Esophagus muscularis mucosa (tissue), 4 donors: ENCODE measurements around the gene MISP. TPM values are rescaled to one million over a fixed set of nuclear protein-coding genes. Genes with fewer than 3 reads are reported as not detected.

Experiments used
- DNase-seq: peaks from one replicate; pipeline ENCODE4 v3.0.0-alpha.2; 2017; ENCODE audit errors: extremely low spot score
- H3K27ac ChIP-seq, 4 donors: fragments of 200-600 bp; sonication (generic); replicated peaks in 1 of 4; 1 replicate in 3 of 4; 2 replicates in 1 of 4; pipeline ENCODE4 v1.5.1; 2016 to 2019; ENCODE audit warnings: mild to moderate bottlenecking in 1 of 4
- H3K27me3 ChIP-seq, 4 donors: fragments of 200-600 bp; sonication (generic); one replicate each; pipeline versions ENCODE4 v1.5.1 to v1.6.0; 2016 to 2019
- H3K36me3 ChIP-seq, 4 donors: fragments of 200-600 bp; sonication (generic); one replicate each; pipeline ENCODE4 v1.5.1; 2016 to 2019
- H3K4me1 ChIP-seq, 4 donors: fragments of 200-600 bp; sonication (generic); one replicate each; pipeline ENCODE4 v1.5.1; 2016 to 2019
- H3K4me3 ChIP-seq, 4 donors: fragments of 200-600 bp; sonication (generic); 1 replicate in 2 of 4; 2 replicates in 2 of 4; pipeline ENCODE4 v1.5.1; 2016 to 2019; ENCODE audit warnings: mild to moderate bottlenecking in 4 of 4, moderate library complexity in 1 of 4
- H3K9me3 ChIP-seq, 4 donors: fragments of 200-600 bp; sonication (generic); 1 replicate in 3 of 4; 2 replicates in 1 of 4; pipeline ENCODE4 v1.5.1; 2016 to 2019
- EP300 ChIP-seq: sonication (generic); formaldehyde crosslinking; IDR thresholded peaks from one replicate; pipeline ENCODE4 v1.6.1; 2017; ENCODE audit warnings: antibody characterized with exemption
- POLR2A ChIP-seq: fragments of 450-650 bp; IDR thresholded peaks from one replicate; pipeline ENCODE4 v1.6.1; 2017; ENCODE audit warnings: antibody characterized with exemption, moderate library complexity, mild to moderate bottlenecking, low read depth
- POLR2AphosphoS5 ChIP-seq, 2 donors: sonication (generic); formaldehyde crosslinking; IDR thresholded peaks; one replicate each; pipeline ENCODE4 v1.6.1; 2017; ENCODE audit warnings: antibody characterized with exemption in 2 of 2
- WGBS: methylation state at CpG from one replicate; pipeline ENCODE4 v1.1.5; 2018; 5-methylcytosine and 5-hydroxymethylcytosine counted together
- intact Hi-C: fragments of 100-400 bp; cut with DNase I; formaldehyde crosslinking; loops from one replicate; pipeline ENCODE4 v1.15.1; 2023
- small RNA-seq, 3 donors: library from RNA; depleted of rRNA; stranded (forward); fragments of <200 nt; gene quantifications; one replicate each; pipeline ENCODE3, GENCODE V24; 2016
- total RNA-seq, 4 donors: library from RNA; depleted of rRNA; stranded (reverse); fragments of >200 nt; gene quantifications; one replicate each; pipeline versions ENCODE4 v1.1.0 to v1.2.1, GENCODE V29; 2016
- TF ChIP-seq, protein P1 (sequence below), 3 experiments: fragments of 200-600 bp in 2 of 3; fragments of 450-650 bp in 1 of 3; sonication (generic) in 2 of 3; IDR thresholded peaks; one replicate each; pipeline ENCODE4 v1.5.1; 2017 to 2019; ENCODE audit warnings: antibody characterized with exemption in 3 of 3, mild to moderate bottlenecking in 2 of 3, moderate library complexity in 1 of 3

MISP gene
- total RNA-seq, 4 donors from 2014 or later, result 2.0 TPM; not detected in 3

GRCh38 chr19:813219-814151 is 62.6 kb downstream of the MISP start:
- no peak for DNase-seq
- Histone ChIP-seq H3K27ac (no peak overlapping the region), H3K9me3 (no peaks in the 10 kb centered on the region), H3K4me3 (no peak overlapping the region), H3K4me1 (no peaks in the 10 kb centered on the region), H3K27me3 (no peaks in the 10 kb centered on the region), H3K36me3 (peaks cover 45 to 58% (median 51%) of the 10 kb centered on the region in 4 donors)
- intact Hi-C loops, result no loop called here
- TF ChIP-seq POLR2AphosphoS5 (IDR thresholded peaks at IDR 0.05) (no peak), EP300 (no peak), POLR2A (no peak)
- TF ChIP-seq, protein P1, sequence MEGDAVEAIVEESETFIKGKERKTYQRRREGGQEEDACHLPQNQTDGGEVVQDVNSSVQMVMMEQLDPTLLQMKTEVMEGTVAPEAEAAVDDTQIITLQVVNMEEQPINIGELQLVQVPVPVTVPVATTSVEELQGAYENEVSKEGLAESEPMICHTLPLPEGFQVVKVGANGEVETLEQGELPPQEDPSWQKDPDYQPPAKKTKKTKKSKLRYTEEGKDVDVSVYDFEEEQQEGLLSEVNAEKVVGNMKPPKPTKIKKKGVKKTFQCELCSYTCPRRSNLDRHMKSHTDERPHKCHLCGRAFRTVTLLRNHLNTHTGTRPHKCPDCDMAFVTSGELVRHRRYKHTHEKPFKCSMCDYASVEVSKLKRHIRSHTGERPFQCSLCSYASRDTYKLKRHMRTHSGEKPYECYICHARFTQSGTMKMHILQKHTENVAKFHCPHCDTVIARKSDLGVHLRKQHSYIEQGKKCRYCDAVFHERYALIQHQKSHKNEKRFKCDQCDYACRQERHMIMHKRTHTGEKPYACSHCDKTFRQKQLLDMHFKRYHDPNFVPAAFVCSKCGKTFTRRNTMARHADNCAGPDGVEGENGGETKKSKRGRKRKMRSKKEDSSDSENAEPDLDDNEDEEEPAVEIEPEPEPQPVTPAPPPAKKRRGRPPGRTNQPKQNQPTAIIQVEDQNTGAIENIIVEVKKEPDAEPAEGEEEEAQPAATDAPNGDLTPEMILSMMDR (IDR thresholded peaks at IDR 0.05), result no peak
- 94% methylated on average over 36 of the region's 87 CpGs for WGBS

Small RNA genes lying within 50 kb of the gene (small RNA-seq; reads per million reads assigned to genes)
- gene MIR3187, result 0 reads per million in 3 donors

Other genes with a start within 250 kb of the MISP start
- 10 to 100 TPM; 61.7 to 86.6 (median 64.4) TPM for gene TPGS1, start 243.6 kb upstream of the MISP start, total RNA-seq
- 100 to 1,000 TPM in 1 of 4 donors, 10 to 100 TPM in 3; 62.5 to 100 (median 76.2) TPM for gene CDC34, start 219.4 kb upstream of the MISP start, total RNA-seq
- gene GZMM, start 207.1 kb upstream of the MISP start, total RNA-seq, result under 1 TPM in 2 of 4 donors, not detected in 2; 0.50 to 0.58 TPM
- 100 to 1,000 TPM; 304 to 416 (median 362) TPM for gene BSG, start 178.5 kb upstream of the MISP start, total RNA-seq
- gene HCN2, start 161.2 kb upstream of the MISP start, total RNA-seq, result under 1 TPM; 0.19 to 0.50 (median 0.41) TPM
- gene POLRMT, start 117.6 kb upstream of the MISP start, total RNA-seq, result 10 to 100 TPM; 20.8 to 40.7 (median 30.4) TPM
- gene FGF22, start 111.2 kb upstream of the MISP start, total RNA-seq, result 1 to 10 TPM in 2 of 4 donors, under 1 TPM in 2; 0.50 to 2.1 (median 1.4) TPM
- 10 to 100 TPM; 41.5 to 63.5 (median 62.3) TPM for gene RNF126, start 87.9 kb upstream of the MISP start, total RNA-seq
- 100 to 1,000 TPM; 115 to 226 (median 217) TPM for gene FSTL3, start 74.7 kb upstream of the MISP start, total RNA-seq
- under 1 TPM in 1 of 4 donors, not detected in 3; 0.34 TPM for gene PRSS57, start 55.7 kb upstream of the MISP start, total RNA-seq
- gene PALM, start 42.2 kb upstream of the MISP start, total RNA-seq, result 100 to 1,000 TPM in 1 of 4 donors, 10 to 100 TPM in 3; 42.8 to 119 (median 70.8) TPM
- 100 to 1,000 TPM in 1 of 4 donors, 10 to 100 TPM in 3; 76.8 to 110 (median 95.3) TPM for gene PTBP1, start 46.3 kb downstream of the MISP start, total RNA-seq
- not detected for gene PLPPR3, start 70.8 kb downstream of the MISP start, total RNA-seq
- 1 to 10 TPM in 1 of 4 donors, under 1 TPM in 1, not detected in 2; 0.40 to 1.3 TPM for gene AZU1, start 76.7 kb downstream of the MISP start, total RNA-seq
- 1 to 10 TPM in 1 of 4 donors, not detected in 3; 1.2 TPM for gene PRTN3, start 89.9 kb downstream of the MISP start, total RNA-seq
- 1 to 10 TPM in 3 of 4 donors, under 1 TPM in 1; 0.45 to 3.3 (median 1.6) TPM for gene ELANE, start 101.2 kb downstream of the MISP start, total RNA-seq
- 1,000 to 10,000 TPM in 1 of 4 donors, 100 to 1,000 TPM in 3; 298 to 1,068 (median 643) TPM for gene CFD, start 108.6 kb downstream of the MISP start, total RNA-seq
- gene MED16, start 142.1 kb downstream of the MISP start, total RNA-seq, result 10 to 100 TPM; 26.3 to 50.9 (median 37.2) TPM
- gene RNU6-9, start 142.4 kb downstream of the MISP start, total RNA-seq, result not detected
- 10 to 100 TPM; 32.0 to 52.5 (median 40.0) TPM for gene R3HDM4, start 162.1 kb downstream of the MISP start, total RNA-seq
- gene KISS1R, start 166.2 kb downstream of the MISP start, total RNA-seq, result not detected
- gene ARID3A, start 174.9 kb downstream of the MISP start, total RNA-seq, result 1 to 10 TPM; 2.9 to 8.4 (median 5.0) TPM
- gene WDR18, start 233.2 kb downstream of the MISP start, total RNA-seq, result 10 to 100 TPM in 3 of 4 donors, 1 to 10 TPM in 1; 9.9 to 30.3 (median 28.4) TPM
- gene GRIN3B, start 249.3 kb downstream of the MISP start, total RNA-seq, result under 1 TPM in 2 of 4 donors, not detected in 2; 0.13 to 0.17 TPM